HL-60 (cell line): ENCODE data around the gene DAB2IP.

ENCODE experiments used
- DNase-seq, 2 experiments: peaks; one replicate each; pipeline ENCODE4 v3.0.0-alpha.2; 2010 to 2020; ENCODE audit warnings: low read depth in 1 of 2, low spot score in 1 of 2
- H3K27ac ChIP-seq: fragments of 250-450 bp; sonication (Bioruptor Pico); replicated peaks from 2 replicates; pipeline ENCODE4 v1.5.1; 2020; ENCODE audit warnings: mild to moderate bottlenecking, moderate library complexity
- H3K27me3 ChIP-seq: fragments of 250-450 bp; sonication (Bioruptor Pico); 2 replicates; pipeline ENCODE4 v1.5.1; 2021; ENCODE audit warnings: mild to moderate bottlenecking, moderate library complexity; ENCODE audit not compliant: insufficient read depth, poor library complexity, severe bottlenecking
- H3K4me3 ChIP-seq: replicated peaks from 2 replicates; pipeline ENCODE4 v1.5.1; 2011; ENCODE audit warnings: mild to moderate bottlenecking, control low read depth, low read length; ENCODE audit not compliant: insufficient read depth
- CTCF ChIP-seq: IDR thresholded peaks from one replicate; pipeline ENCODE4 v1.5.1; 2011; ENCODE audit warnings: low read length, control low read depth, inconsistent platforms; ENCODE audit not compliant: insufficient read depth
- GABPA ChIP-seq: IDR thresholded peaks from 2 replicates; pipeline ENCODE4 v1.6.1; 2012; ENCODE audit warnings: low read depth
- POLR2AphosphoS5 ChIP-seq: IDR thresholded peaks from 2 replicates; pipeline ENCODE4 v1.6.1; 2012; ENCODE audit warnings: low read depth
- REST ChIP-seq: IDR thresholded peaks from 2 replicates; pipeline ENCODE4 v1.6.1; 2012; ENCODE audit warnings: low read depth; ENCODE audit not compliant: insufficient replicate concordance
- SPI1 ChIP-seq: IDR thresholded peaks from 2 replicates; pipeline ENCODE4 v1.6.1; 2012; ENCODE audit warnings: low read depth, mild to moderate bottlenecking, borderline replicate concordance

The DAB2IP gene

GRCh38 chr9:121720311-121721057 lies 69.0 kb downstream of the DAB2IP start:
- DNase-seq = no peak
- TF ChIP-seq POLR2AphosphoS5 (no peak), CTCF (no peak), GABPA (no peak), REST (no peak), SPI1 (no peak)
- H3K4me3 ChIP-seq = no peak overlapping the region
- H3K27me3 ChIP-seq = no peaks in the 10 kb centered on the region
- no peak overlapping the region for H3K27ac ChIP-seq

- no peak for TF ChIP-seq REST
- TF ChIP-seq POLR2AphosphoS5 = no peak
- no peak for TF ChIP-seq CTCF
- TF ChIP-seq SPI1 = no peak
- DNase-seq = no peak
- H3K4me3 ChIP-seq = no peak overlapping the region
- no peaks in the 10 kb centered on the region for H3K27me3 ChIP-seq
- no peak overlapping the region for H3K27ac ChIP-seq
Observed at GRCh38 chr9:121721058-121721350, 69.6 kb downstream of the DAB2IP start.

GRCh38 chr9:121721770-121722169 lies 70.3 kb downstream of the DAB2IP start:
- no peaks in the 10 kb centered on the region for H3K27me3 ChIP-seq
- no peak for DNase-seq
- H3K27ac ChIP-seq = no peak overlapping the region
- H3K4me3 ChIP-seq = no peak overlapping the region
- TF ChIP-seq CTCF (no peak), REST (no peak), SPI1 (no peak), POLR2AphosphoS5 (no peak)
